CD4-positive, alpha-beta T cell treated with Interleukin-4 for 1 hour (primary cell): ENCODE results near the gene GPR162.
"Not testable (repeated sequence)": the region's sequence is repeated elsewhere in the genome, so short reads cannot be mapped to it uniquely, and the experiment has no call there.

Experiments used
- DNase-seq, 2 donors: peaks; one replicate each; pipeline ENCODE4 v3.0.0-alpha.2; 2020 to 2022

Gene GPR162

DNA sequence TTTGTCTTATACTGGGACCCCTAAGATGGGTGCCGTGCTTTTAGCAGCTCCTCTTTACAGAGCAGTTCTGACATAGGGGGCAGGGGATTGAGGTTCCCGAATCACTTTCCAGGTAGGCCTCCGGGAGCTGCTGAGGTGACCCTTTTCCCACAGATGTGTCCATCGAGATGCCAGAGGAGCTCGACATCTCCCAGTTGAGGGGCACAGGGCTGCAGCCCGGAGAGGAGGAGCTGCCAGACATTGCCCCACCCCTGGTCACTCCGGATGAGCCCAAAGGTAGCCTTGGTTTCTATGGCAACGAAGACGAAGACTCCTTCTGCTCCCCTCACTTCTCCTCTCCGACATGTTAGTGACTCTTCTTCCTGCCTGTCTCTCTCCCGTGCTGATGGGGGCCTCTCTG lies 41.4 kb downstream of the GPR162 start:
- DNase-seq, result no peak

DNA sequence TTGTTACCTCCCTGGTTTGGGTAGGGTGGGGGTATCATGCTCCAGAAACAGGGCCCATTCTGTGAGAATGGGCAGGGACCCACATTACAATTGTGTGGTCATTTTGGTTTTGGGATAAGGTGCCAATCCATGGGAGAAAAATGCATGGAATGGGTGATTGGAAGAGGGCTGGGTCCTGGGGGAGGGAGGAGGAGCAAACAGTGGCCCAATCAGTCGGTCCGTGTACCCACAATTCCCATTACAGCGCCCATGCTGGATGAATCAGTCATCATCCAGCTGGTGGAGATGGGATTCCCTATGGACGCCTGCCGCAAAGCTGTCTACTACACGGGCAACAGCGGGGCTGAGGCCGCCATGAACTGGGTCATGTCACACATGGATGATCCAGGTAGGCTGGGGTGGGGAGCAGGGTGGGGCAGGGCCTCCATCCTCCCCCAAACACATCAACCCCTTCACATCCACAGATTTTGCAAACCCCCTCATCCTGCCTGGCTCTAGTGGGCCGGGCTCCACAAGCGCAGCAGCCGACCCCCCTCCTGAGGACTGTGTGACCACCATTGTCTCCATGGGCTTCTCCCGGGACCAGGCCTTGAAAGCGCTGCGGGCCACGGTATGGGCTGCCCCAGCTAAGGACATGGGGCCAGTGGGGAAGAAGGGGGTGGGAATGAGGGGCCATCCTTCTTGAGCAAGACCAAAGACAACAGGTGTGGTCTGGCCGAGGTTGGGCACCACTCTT lies 42.1 kb downstream of the GPR162 start:
- DNase-seq, result no peak

- DNase-seq, result not testable (repeated sequence)
These were observed 43.7 kb downstream of the GPR162 start for GRCh38 chr12:6865307-6865706.

GRCh38 chr12:6866163-6866919 lies 44.7 kb downstream of the GPR162 start:
- DNase-seq, result no peak

DNA sequence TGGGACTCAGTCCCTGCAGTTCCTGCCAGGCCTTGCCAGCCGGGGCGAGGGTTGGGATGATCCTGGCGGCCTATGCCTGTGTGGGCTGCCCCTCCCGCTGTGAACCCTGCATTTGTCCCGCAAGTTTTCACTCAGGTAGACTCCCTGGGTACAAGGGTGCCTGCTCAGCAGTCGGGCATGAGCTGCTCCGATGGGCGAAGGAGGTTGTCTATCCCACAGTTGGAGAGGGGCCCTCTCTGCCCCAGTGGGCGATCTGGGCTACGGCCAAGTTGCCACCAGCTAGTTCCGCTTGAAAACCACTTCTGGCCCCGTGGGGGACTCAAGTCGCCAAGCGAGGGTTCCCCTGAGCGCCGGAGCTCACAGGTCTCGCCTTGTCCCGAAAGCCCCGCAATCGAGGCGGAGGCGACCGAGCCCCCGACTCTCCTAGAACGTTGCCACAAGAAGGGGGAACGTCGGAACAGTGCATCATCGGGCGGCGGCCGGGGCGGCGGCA lies 45.3 kb downstream of the GPR162 start:
- DNase-seq, result no peak

DNA sequence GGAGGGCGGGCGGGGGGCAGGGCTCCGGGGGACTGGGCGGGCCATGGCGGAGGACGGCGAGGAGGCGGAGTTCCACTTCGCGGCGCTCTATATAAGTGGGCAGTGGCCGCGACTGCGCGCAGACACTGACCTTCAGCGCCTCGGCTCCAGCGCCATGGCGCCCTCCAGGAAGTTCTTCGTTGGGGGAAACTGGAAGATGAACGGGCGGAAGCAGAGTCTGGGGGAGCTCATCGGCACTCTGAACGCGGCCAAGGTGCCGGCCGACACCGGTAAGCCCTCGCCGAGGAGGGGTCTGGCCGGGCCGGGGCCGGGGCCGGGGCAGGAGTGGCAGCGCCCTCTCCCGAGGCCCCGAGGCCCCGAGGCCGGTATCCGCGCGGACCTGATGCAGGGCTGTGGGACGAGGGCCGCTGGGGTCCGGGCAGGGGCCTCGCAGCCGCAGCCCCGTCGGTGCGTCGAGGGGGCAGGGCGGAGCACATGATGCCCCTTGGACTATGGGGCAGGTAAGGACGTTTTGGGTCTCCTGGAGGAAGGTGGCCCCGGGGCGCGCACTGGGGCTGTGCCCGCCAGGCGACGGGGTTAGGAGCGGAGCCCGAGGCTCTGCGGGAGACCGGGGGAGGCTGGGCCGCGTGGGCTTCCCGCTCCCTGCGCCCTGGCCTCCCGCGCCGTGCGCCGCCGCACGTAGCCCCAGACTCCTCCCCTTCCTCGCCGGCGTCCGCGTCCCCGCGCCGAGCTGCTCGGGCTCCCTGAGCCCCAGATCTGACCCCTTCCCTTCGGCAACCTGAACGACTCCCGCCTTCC lies 46.0 kb downstream of the GPR162 start, which contains the start of gene TPI1:
TSS of gene TPI1 (plus strand) at position 119 of the 798 bp plus-strand sequence. CDS start at position 155, 36 bp downstream.
- DNase-seq, result peak; percentile 87

DNA sequence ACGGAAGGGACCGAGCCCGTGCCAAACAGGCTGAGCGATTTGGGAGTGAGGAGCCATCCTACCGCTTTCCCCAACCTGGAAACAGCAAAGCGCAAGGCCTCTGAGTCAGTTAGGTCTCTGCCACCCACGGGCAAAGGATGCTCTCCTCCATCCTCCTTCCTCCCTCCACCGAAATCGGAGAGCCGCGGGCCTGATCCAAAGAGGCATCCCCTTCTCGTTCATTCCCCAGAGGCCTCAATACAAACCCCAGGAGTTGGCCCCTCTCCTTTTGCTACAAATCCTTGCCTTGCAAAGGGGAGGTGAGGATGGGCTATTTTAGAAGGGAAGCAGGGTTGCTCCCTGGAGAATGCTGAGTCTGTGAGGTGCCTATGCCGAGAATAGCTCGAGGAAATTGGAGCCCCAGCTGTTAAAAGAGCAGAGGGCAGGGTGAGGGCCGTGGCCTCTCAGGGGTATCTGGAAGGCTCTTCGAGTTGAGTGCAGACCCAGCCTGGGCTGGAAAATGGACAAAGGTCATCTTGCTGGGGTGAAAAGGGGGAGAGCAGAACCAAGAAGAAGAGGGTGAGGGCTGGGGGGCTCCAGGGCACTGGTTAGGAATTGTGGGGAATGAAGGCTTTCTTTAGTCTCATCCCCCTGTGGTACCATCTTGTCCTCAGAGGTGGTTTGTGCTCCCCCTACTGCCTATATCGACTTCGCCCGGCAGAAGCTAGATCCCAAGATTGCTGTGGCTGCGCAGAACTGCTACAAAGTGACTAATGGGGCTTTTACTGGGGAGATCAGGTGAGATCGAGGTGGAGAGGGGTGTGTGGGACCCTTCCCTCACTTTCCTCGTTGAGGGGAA lies 46.8 kb downstream of the GPR162 start:
- peak in 1 of 2 donors; percentile 13 for DNase-seq

- peak; percentile 86 to 88 for DNase-seq
These were observed 47.7 kb downstream of the GPR162 start for GRCh38 chr12:6869049-6870021.

DNA sequence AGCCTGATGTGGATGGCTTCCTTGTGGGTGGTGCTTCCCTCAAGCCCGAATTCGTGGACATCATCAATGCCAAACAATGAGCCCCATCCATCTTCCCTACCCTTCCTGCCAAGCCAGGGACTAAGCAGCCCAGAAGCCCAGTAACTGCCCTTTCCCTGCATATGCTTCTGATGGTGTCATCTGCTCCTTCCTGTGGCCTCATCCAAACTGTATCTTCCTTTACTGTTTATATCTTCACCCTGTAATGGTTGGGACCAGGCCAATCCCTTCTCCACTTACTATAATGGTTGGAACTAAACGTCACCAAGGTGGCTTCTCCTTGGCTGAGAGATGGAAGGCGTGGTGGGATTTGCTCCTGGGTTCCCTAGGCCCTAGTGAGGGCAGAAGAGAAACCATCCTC lies 48.7 kb downstream of the GPR162 start:
- not testable (repeated sequence) for DNase-seq

GRCh38 chr12:6871052-6871957 lies 49.7 kb downstream of the GPR162 start:
- DNase-seq, result peak in 1 of 2 donors; percentile 49

GRCh38 chr12:6872073-6873048 lies 50.7 kb downstream of the GPR162 start:
- DNase-seq, result peak; percentile 84 to 88

GRCh38 chr12:6873094-6874014 lies 51.7 kb downstream of the GPR162 start, which contains the start of gene SPSB2:
Gene SPSB2 (minus strand): TSS chr12:6873303. CDS start chr12:6872901, 402 bp downstream.
- peak; percentile 97 to 98 for DNase-seq

DNA sequence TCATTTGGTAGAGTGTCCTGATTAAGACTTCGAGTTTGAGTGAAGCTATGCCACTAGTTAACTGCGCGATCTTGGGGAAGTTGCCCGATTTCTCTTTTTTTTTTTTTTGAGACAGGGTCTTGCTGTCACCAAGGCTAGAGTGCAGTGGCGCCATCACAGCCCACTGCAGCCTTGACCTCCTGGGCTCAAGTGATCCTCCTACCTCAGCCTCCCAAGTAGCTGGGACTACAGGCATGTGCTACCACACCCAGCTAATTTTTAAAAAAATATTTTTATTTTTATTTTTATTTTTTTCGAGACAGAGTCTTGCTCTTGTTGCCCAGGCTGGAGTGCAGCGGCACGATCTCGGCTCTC lies 52.4 kb downstream of the GPR162 start:
- not testable (repeated sequence) for DNase-seq
